A673 (cell line): Measurements from ENCODE around the gene RPS6KA2.

Experiments
- EZH2 ChIP-seq: fragments of 200-600 bp; sonication (generic); IDR thresholded peaks from 2 replicates; pipeline ENCODE4 v1.6.1; 2017; ENCODE audit warnings: borderline replicate concordance, low read depth, mild to moderate bottlenecking, mixed read lengths, antibody characterized with exemption, low read length; ENCODE audit not compliant: poor library complexity, severe bottlenecking
- TF ChIP-seq, protein P1 (sequence below): fragments of 300-800, 200-600 bp; sonication (generic); conservative IDR thresholded peaks from 2 replicates; pipeline ENCODE4 v1.5.1; 2017; ENCODE audit warnings: low read depth, mild to moderate bottlenecking, antibody characterized with exemption, low read length, moderate library complexity, mixed read lengths

DNA sequence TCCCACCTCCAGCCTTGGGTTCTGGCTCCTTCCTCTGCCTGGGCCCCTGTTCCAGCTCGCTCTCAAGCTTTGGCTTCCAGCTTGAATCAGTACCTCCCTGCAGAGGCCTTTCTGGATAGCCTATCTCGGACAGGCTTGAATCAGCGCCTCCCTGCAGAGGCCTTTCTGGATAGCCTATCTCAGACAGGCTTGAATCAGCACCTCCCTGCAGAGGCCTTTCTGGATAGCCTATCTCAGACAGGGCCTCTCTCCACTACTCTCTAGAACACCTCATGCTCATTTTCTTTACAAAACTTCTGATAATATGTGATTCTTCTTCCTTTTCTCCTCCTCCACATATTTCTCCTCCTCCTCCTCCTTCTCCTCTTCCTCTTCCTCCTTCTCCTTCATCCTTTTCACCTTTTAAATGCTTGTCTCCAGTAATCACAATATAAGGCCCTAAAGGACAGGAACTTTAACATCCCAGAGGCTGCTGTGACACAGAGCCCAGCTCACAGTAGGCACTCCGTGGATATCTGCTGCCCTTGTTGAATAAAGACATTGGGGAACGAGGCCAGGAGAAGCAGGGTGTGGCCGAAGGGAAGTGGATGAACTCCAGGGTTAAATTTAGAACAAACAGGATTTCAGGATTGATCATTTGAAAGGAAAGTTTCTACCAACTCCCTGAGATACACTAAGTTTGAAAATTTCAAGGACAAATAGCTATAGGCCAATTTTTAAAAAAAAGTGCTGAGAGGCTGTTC is 9.3 kb upstream of the RPS6KA2 start:
- TF ChIP-seq, protein P1, sequence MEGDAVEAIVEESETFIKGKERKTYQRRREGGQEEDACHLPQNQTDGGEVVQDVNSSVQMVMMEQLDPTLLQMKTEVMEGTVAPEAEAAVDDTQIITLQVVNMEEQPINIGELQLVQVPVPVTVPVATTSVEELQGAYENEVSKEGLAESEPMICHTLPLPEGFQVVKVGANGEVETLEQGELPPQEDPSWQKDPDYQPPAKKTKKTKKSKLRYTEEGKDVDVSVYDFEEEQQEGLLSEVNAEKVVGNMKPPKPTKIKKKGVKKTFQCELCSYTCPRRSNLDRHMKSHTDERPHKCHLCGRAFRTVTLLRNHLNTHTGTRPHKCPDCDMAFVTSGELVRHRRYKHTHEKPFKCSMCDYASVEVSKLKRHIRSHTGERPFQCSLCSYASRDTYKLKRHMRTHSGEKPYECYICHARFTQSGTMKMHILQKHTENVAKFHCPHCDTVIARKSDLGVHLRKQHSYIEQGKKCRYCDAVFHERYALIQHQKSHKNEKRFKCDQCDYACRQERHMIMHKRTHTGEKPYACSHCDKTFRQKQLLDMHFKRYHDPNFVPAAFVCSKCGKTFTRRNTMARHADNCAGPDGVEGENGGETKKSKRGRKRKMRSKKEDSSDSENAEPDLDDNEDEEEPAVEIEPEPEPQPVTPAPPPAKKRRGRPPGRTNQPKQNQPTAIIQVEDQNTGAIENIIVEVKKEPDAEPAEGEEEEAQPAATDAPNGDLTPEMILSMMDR, result no peak
- TF ChIP-seq EZH2, result no peak
